Urinary bladder (tissue), 4 donors: Measurements from ENCODE around the gene SMPD2. TPM values are rescaled to one million over a fixed set of nuclear protein-coding genes. Genes with fewer than 3 reads are reported as not detected.
A peak's percentile ranks its signal among the peaks of the same experiment; 100 is the strongest.

Source experiments
- DNase-seq: peaks from one replicate; pipeline ENCODE4 v3.0.0-alpha.2; 2015; ENCODE audit errors: extremely low spot score
- H3K27ac ChIP-seq: one replicate; pipeline ENCODE4 v1.5.1; 2013; ENCODE audit warnings: low read depth, mild to moderate bottlenecking, moderate library complexity
- H3K36me3 ChIP-seq: one replicate; pipeline ENCODE4 v1.6.1; 2013; ENCODE audit warnings: mild to moderate bottlenecking, moderate library complexity; ENCODE audit not compliant: insufficient read depth
- H3K4me1 ChIP-seq: one replicate; pipeline ENCODE4 v1.6.1; 2013; ENCODE audit warnings: mild to moderate bottlenecking, moderate library complexity; ENCODE audit not compliant: insufficient read depth
- H3K4me3 ChIP-seq: one replicate; pipeline ENCODE4 v1.5.1; 2013; ENCODE audit warnings: low read depth, low read length
- WGBS: extraction: QIAGEN DNeasy Blood & Tissue Kit; methylation state at CpG from one replicate; pipeline ENCODE4 v1.1.7; 2013; 5-methylcytosine and 5-hydroxymethylcytosine counted together
- polyA plus RNA-seq: library from polyadenylated mRNA; stranded (reverse); fragments of 200-250 nt; gene quantifications from one replicate; pipeline ENCODE4 v1.2.3, GENCODE V29; 2013
- total RNA-seq: library from RNA; depleted of rRNA; stranded (reverse); fragments of >200 nt; gene quantifications from one replicate; pipeline ENCODE4 v1.2.3, GENCODE V29; 2014
- donor health status: healthy with polysubstance abuse.
- donor health status: healthy.

The SMPD2 gene
- total and polyA plus RNA-seq, 2 donors, result 9.1 to 9.5 TPM

DNA sequence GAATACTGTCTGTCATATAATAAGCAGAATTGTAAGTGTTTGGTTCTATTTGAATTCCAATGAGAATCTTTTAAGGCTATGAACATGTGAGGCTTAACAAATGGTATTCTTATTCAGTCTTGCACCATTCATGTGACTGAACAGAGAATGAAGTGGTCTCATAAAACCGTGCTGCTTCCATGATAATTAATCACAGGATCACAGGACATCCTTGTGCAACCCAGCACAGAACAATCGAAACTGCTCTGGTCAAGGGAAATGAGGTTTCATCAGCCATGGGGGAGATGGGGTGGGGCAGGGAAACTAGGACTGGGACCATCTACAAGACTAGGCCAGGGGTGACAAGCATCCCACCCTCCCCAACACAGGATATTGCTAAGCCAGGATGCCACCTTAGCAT lies 6.1 kb upstream of the SMPD2 start:
- no peaks in the 10 kb centered on the region for H3K36me3 ChIP-seq
- no peak for DNase-seq
- no peaks in the 10 kb centered on the region for H3K4me1 ChIP-seq
- 64% methylated on average over 2 of the region's 2 CpGs for WGBS
- H3K27ac ChIP-seq, result no peak overlapping the region
- no peak overlapping the region for H3K4me3 ChIP-seq

GRCh38 chr6:109436041-109436440 lies 4.5 kb upstream of the SMPD2 start:
- H3K27ac ChIP-seq, result no peak overlapping the region
- no peak for DNase-seq
- 93% methylated on average over 5 of the region's 5 CpGs for WGBS
- no peaks in the 10 kb centered on the region for H3K4me1 ChIP-seq
- no peak overlapping the region for H3K4me3 ChIP-seq
- H3K36me3 ChIP-seq, result no peaks in the 10 kb centered on the region

DNA sequence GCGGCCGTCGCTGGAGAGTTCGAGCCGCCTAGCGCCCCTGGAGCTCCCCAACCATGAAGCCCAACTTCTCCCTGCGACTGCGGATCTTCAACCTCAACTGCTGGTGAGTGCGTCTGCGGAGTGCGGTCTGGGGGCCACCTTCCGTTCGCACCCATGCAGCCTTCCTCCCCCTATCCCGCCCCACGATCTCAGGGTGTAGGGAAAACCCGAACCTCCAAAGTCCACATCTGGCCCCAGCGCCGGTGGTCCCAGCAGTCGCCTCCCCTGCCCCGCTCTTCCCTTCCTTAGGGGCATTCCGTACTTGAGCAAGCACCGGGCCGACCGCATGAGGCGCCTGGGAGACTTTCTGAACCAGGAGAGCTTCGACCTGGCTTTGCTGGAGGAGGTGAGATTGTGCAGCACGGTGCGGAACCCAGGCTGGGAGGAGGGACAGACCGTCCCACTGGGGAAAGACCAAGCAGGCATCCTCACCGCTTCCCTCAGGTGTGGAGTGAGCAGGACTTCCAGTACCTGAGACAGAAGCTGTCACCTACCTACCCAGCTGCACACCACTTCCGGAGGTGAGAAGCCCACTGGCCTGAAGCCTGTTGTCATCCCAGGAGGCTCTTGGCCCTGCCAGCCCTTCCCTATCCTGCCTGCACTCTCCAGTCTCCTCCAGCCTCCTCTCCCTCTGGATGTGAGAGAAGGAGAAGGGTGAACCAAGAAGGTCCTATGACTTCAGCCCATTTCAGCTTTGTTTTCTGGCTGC lies 719 bp downstream of the SMPD2 start:
- under 1% methylated on average over 31 of the region's 31 CpGs for WGBS
- H3K4me1 ChIP-seq, result no peaks in the 10 kb centered on the region
- no peak for DNase-seq

GRCh38 chr6:109442393-109442924 lies 1.9 kb downstream of the SMPD2 start:
- Histone ChIP-seq H3K27ac (no peak overlapping the region), H3K4me1 (no peaks in the 10 kb centered on the region), H3K36me3 (peaks cover 4% of the 10 kb centered on the region), H3K4me3 (no peak overlapping the region)
- 96% methylated on average over 6 of the region's 6 CpGs for WGBS
- no peak for DNase-seq

More for the DNA sequence above, 719 bp downstream of the SMPD2 start:
- peaks cover 4% of the 10 kb centered on the region for H3K36me3 ChIP-seq
- peak overlapping the region; percentile 74 for H3K4me3 ChIP-seq
- H3K27ac ChIP-seq, result peak overlapping the region; percentile 85

DNA sequence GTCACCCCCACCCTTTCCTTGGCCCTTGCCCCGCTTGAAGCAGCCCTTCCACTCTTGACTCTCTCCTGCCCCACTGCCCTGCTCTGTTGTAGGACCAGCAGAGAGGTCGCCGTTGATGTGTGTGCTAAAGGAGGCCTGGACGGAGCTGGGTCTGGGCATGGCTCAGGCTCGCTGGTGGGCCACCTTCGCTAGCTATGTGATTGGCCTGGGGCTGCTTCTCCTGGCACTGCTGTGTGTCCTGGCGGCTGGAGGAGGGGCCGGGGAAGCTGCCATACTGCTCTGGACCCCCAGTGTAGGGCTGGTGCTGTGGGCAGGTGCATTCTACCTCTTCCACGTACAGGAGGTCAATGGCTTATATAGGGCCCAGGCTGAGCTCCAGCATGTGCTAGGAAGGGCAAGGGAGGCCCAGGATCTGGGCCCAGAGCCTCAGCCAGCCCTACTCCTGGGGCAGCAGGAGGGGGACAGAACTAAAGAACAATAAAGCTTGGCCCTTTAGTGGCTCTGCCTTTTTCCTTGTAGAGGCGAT lies 3.0 kb downstream of the SMPD2 start:
- DNase-seq, result no peak
- Histone ChIP-seq H3K36me3 (peaks cover 4% of the 10 kb centered on the region), H3K4me1 (no peaks in the 10 kb centered on the region), H3K4me3 (no peak overlapping the region), H3K27ac (no peak overlapping the region)
- 92% methylated on average over 10 of the region's 10 CpGs for WGBS

DNA sequence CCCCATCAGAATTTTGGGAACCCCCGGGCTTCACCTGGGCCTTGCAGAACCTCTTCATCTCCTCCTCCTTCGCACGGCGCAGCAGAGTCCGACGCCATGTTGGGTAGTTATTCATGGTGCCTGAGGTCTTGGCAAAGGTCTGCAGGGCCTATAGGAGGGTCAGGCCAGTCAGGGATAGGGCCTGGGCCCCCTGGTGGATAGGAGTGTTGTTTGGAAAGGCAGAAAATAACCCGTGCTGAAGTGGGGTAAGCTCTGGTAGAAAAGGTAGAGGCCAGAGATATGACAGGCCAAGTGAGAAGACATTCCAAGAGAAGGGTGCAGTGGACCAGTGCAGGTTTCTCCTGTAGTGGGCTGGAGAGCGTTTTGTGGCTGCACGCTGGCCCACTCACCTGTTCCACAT lies 4.9 kb downstream of the SMPD2 start:
- WGBS, result 91% methylated on average over 9 of the region's 9 CpGs
- Histone ChIP-seq H3K27ac (no peak overlapping the region), H3K4me3 (no peak overlapping the region), H3K36me3 (peaks cover 4% of the 10 kb centered on the region), H3K4me1 (no peaks in the 10 kb centered on the region)
- DNase-seq, result no peak

GRCh38 chr6:109446072-109446471 lies 5.5 kb downstream of the SMPD2 start:
- H3K36me3 ChIP-seq, result peaks cover 4% of the 10 kb centered on the region
- WGBS, result 87% methylated on average over 15 of the region's 15 CpGs
- no peaks in the 10 kb centered on the region for H3K4me1 ChIP-seq
- H3K4me3 ChIP-seq, result no peak overlapping the region
- no peak overlapping the region for H3K27ac ChIP-seq
- no peak for DNase-seq

GRCh38 chr6:109446541-109446940 lies 6.0 kb downstream of the SMPD2 start:
- WGBS, result 88% methylated on average over 8 of the region's 8 CpGs

GRCh38 chr6:109447087-109447486 lies 6.6 kb downstream of the SMPD2 start:
- Histone ChIP-seq H3K4me1 (no peaks in the 10 kb centered on the region), H3K27ac (no peak overlapping the region), H3K4me3 (no peak overlapping the region), H3K36me3 (peaks cover 4% of the 10 kb centered on the region)
- DNase-seq, result no peak
- WGBS, result 91% methylated on average over 10 of the region's 10 CpGs

More at GRCh38 chr6:109446541-109446940, 6.0 kb downstream of the SMPD2 start:
- no peak for DNase-seq
- Histone ChIP-seq H3K4me3 (no peak overlapping the region), H3K36me3 (peaks cover 4% of the 10 kb centered on the region), H3K27ac (no peak overlapping the region), H3K4me1 (no peaks in the 10 kb centered on the region)

GRCh38 chr6:109447878-109448555 lies 7.5 kb downstream of the SMPD2 start:
- Histone ChIP-seq H3K4me3 (no peak overlapping the region), H3K36me3 (peaks cover 4% of the 10 kb centered on the region), H3K4me1 (no peaks in the 10 kb centered on the region), H3K27ac (no peak overlapping the region)
- WGBS, result 85% methylated on average over 8 of the region's 8 CpGs
- no peak for DNase-seq

GRCh38 chr6:109448615-109449014 lies 8.1 kb downstream of the SMPD2 start:
- Histone ChIP-seq H3K4me3 (no peak overlapping the region), H3K27ac (no peak overlapping the region), H3K36me3 (peaks cover 4% of the 10 kb centered on the region), H3K4me1 (no peaks in the 10 kb centered on the region)
- no peak for DNase-seq
- 87% methylated on average over 7 of the region's 7 CpGs for WGBS

GRCh38 chr6:109449064-109449794 lies 8.7 kb downstream of the SMPD2 start:
- DNase-seq, result no peak
- Histone ChIP-seq H3K4me1 (no peaks in the 10 kb centered on the region), H3K36me3 (peaks cover 4% of the 10 kb centered on the region), H3K27ac (no peak overlapping the region), H3K4me3 (no peak overlapping the region)
- WGBS, result 87% methylated on average over 19 of the region's 19 CpGs

GRCh38 chr6:109449795-109450673 lies 9.5 kb downstream of the SMPD2 start:
- no peak overlapping the region for H3K27ac ChIP-seq
- H3K36me3 ChIP-seq, result no peaks in the 10 kb centered on the region
- WGBS, result 89% methylated on average over 16 of the region's 16 CpGs
- H3K4me3 ChIP-seq, result no peak overlapping the region
- no peaks in the 10 kb centered on the region for H3K4me1 ChIP-seq
- no peak for DNase-seq
